Nephron progenitor cell (in vitro differentiated cells): ENCODE data around the gene TSKS.

ENCODE experiments used
- DNase-seq: peaks from one replicate; pipeline ENCODE4 v3.0.0; 2021
- H3K27ac Mint-ChIP-seq: 2 replicates; pipeline ENCODE4 v1.8.0; 2021; ENCODE audit warnings: mild to moderate bottlenecking, moderate library complexity, mixed read lengths
- H3K27me3 Mint-ChIP-seq: 2 replicates; pipeline ENCODE4 v1.8.0; 2021; ENCODE audit warnings: mild to moderate bottlenecking, low read depth, mixed read lengths; ENCODE audit not compliant: poor library complexity
- H3K36me3 Mint-ChIP-seq: 2 replicates; pipeline ENCODE4 v1.8.0; 2021; ENCODE audit warnings: low read depth, mixed read lengths
- H3K4me1 Mint-ChIP-seq: 2 replicates; pipeline ENCODE4 v1.8.0; 2021; ENCODE audit warnings: mixed read lengths
- H3K4me3 Mint-ChIP-seq: 2 replicates; pipeline ENCODE4 v1.8.0; 2021; ENCODE audit warnings: mild to moderate bottlenecking, moderate library complexity, mixed read lengths
- H3K9me3 Mint-ChIP-seq: 2 replicates; pipeline ENCODE4 v1.8.0; 2021; ENCODE audit warnings: mild to moderate bottlenecking, moderate library complexity, mixed read lengths
- CTCF ChIP-seq: fragments of 200-600 bp; sonication (generic); IDR thresholded peaks from 2 replicates; pipeline ENCODE4 v1.5.0; 2021; ENCODE audit warnings: antibody characterized with exemption

TSKS gene

DNA sequence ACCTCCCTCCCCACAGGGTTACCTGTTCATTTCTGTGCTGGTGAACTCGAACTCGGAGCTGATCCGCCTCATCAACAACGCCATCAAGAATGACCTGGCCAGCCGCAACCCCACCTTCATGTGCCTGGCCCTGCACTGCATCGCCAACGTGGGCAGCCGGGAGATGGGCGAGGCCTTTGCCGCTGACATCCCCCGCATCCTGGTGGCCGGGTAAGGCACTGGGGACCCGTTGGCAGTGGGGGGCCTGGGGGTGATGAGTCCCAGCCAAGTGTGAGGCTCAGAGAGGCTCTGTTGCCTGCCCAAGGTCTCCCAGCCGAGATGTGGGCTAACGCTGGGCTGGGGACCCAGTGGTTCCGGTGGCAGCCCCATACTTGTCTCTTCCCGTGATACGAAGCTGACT, 19.4 kb upstream of the TSKS start:
- Mint-ChIP-seq H3K27ac (no peak overlapping the region), H3K9me3 (no peaks in the 10 kb centered on the region), H3K27me3 (peaks cover 2% of the 10 kb centered on the region), H3K4me3 (no peak overlapping the region), H3K4me1 (peaks cover 38% of the 10 kb centered on the region), H3K36me3 (peaks cover 47% of the 10 kb centered on the region)
- TF ChIP-seq CTCF = no peak
- no peak for DNase-seq

DNA sequence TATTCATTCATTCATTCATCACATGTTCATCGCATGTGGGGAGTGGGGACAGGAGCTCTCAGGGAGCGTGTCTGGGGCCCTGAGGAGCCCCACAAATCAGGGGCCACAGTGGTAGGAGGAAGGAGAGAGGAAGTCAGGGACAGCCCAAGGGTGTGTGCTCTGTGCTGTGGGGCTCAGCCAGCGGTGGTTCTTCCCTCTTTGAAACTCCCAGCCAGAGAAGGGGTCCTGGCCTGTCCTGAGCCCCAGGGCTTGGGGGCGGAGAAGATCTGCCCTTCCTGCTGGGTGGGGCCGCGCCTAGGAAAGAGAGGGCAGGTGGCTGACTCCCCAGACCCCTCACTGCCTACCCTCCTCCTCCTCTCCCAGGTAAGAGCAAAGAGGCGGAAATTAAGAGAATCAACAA, 18.3 kb upstream of the TSKS start:
- no peak for DNase-seq
- peak overlapping the region; percentile 61 for H3K27ac Mint-ChIP-seq
- H3K9me3 Mint-ChIP-seq = no peaks in the 10 kb centered on the region
- TF ChIP-seq CTCF = no peak
- peaks cover 31% of the 10 kb centered on the region for H3K4me1 Mint-ChIP-seq
- H3K4me3 Mint-ChIP-seq = no peak overlapping the region
- H3K27me3 Mint-ChIP-seq = peaks cover 2% of the 10 kb centered on the region
- H3K36me3 Mint-ChIP-seq = peaks cover 44% of the 10 kb centered on the region

GRCh38 chr19:49780861-49781260, 17.8 kb upstream of the TSKS start:
- TF ChIP-seq CTCF = no peak
- no peak for DNase-seq
- Mint-ChIP-seq H3K4me3 (no peak overlapping the region), H3K36me3 (peaks cover 43% of the 10 kb centered on the region), H3K27ac (peak overlapping the region; percentile 83), H3K4me1 (peaks cover 26% of the 10 kb centered on the region), H3K27me3 (peaks cover 2% of the 10 kb centered on the region), H3K9me3 (no peaks in the 10 kb centered on the region)

- Mint-ChIP-seq H3K36me3 (peaks cover 37% of the 10 kb centered on the region), H3K27ac (peak overlapping the region; percentile 83), H3K27me3 (peaks cover 2% of the 10 kb centered on the region), H3K9me3 (no peaks in the 10 kb centered on the region), H3K4me3 (no peak overlapping the region), H3K4me1 (peaks cover 17% of the 10 kb centered on the region)
- no peak for TF ChIP-seq CTCF
- no peak for DNase-seq
These were observed 16.8 kb upstream of the TSKS start for GRCh38 chr19:49779731-49780555.

GRCh38 chr19:49776371-49776764, 13.3 kb upstream of the TSKS start:
- Mint-ChIP-seq H3K27ac (no peak overlapping the region), H3K4me1 (peaks cover 24% of the 10 kb centered on the region), H3K9me3 (no peaks in the 10 kb centered on the region), H3K36me3 (peaks cover 27% of the 10 kb centered on the region), H3K4me3 (no peak overlapping the region), H3K27me3 (no peaks in the 10 kb centered on the region)
- DNase-seq = no peak
- TF ChIP-seq CTCF = no peak
